ENCODE data around the gene CLIP3. TPM values are rescaled to one million over a fixed set of nuclear protein-coding genes. Genes with fewer than 3 reads are reported as not detected.
"Not testable (repeated sequence)": the region's sequence is repeated elsewhere in the genome, so short reads cannot be mapped to it uniquely, and the experiment has no call there.

The CLIP3 gene
- total RNA-seq, 1 experiment from 2014 or later, result 3.8 TPM

DNA sequence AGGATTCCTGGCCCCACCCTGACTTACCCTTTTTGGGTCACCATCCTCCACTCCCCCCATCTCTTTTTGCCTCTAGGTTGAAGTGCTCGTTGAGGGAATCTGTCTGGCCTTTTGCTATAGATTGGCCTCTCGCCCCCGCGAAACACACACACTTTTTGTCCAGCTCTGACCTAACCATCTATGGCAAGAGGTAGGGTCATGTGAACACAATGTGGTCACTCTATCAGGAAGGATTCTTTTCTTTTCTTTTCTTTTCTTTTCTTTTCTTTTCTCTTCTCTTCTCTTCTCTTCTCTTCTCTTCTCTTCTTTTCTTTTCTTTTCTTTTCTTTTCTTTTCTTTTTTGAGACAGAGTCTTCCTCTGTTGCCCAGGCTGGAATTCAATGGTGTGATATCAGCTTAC, 51.7 kb downstream of the CLIP3 start:
- not testable (repeated sequence) for DNase-seq (ENCODE audit: low spot score)

DNA sequence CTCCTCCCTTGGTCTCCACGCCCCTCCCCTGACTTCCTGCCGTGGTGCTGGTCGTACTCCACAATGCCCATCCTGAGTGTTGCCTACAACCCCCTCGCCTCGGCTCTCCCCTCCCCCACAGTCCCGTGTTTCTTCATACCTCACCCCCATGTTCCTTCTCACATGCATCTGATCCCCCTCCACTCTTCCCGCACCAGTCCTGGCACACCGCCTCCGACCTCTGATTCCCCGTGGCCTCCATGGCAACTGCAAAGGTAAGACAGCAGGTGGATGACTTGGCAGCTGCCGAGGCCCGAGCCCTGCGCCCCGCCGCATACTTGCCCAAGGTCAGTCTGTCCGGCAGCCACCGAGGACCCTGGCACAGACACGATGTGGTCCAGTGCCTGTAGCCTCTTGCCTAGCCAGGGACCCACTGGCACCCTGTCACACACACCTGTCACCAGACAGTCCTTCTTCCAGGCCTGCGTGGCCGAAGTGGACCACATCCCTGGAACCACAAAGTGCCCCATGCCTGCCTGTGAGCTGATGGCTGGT, 53.8 kb downstream of the CLIP3 start:
- no peak for DNase-seq (ENCODE audit: low spot score)

DNA sequence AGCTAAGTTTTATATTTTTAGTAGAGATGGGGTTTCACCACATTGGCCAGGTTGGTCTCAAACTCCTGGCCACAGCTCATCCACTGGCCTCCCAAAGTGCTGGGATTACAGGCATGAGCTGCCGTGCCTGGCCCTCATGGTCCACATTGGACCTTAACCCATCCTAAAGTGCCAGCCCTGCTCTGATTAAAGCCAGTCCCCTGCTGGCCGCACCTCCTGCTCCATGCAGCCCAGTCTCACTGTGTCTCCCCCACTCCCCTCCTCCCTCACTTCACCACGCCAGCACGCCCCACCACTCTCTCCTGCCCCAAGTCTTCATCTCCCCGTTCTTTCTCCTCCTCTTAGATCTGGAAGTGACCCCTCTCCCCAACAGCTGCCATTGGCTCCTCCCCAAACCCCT, 54.4 kb downstream of the CLIP3 start:
- DNase-seq (ENCODE audit: low spot score), result no peak

DNA sequence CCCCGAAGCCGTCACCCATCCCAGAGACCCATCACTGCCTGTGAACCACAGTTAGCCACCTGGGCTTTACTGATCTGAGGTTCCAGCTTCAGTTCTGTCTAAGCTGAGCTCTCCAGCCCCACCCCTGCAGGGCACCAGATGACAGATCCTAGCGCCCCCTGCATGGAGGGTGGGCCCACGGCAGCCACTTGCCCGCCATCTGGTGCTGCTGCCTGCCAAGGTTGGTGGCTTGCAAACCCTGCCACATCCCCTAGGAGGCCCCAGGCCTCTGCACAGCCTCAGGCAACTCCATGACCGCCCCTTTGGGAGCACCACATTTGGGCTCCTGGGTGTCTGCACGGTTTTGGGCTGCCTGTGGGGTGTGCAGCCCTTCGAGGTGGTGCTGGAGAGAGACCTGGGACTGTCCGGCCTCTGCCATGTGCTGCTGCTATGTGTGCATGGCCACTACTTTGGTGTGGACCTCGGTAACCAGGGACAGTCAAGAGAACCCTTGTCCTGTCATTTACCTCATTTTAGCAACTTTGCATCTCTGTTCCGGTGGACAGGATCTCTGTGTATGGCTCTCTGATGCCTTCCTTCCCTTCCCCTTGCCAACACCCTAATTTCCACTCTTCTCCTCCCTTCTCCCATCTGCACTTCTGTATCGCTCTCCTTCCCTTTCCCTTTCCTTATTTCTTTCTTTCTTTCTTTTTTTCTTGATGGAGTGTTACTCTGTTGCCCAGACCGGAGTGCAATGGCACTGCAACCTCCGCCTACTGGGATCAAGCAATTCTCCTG, 55.0 kb downstream of the CLIP3 start:
- DNase-seq (ENCODE audit: low spot score), result no peak

DNA sequence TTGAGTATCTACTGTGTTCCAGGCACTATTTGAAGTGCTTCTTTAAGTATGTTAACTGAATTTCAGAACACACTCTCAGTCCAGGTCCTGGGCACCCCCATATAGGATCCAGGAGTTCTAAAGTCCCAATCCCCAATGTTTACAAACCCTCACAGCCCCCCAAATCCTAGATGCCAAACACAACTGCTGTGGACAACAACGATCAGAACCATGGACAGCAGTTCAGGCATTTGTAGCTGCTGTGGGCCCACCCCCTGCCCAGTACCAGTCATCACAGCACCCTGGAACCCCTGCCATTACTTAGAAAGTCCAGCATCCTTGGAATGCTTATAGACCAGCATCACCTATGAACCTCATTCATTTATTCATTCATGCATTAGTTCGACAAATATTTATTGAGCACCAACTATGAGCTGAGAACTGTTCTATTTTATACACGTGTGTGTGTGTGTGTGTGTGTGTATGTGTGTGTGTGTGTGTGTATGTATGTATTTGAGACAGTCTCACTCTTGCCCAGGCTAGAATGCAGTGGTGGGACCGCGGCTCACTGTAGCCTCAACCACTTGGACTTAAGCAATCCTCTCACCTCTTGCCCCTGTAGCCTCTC, 57.0 kb downstream of the CLIP3 start:
- DNase-seq (ENCODE audit: low spot score), result no peak

DNA sequence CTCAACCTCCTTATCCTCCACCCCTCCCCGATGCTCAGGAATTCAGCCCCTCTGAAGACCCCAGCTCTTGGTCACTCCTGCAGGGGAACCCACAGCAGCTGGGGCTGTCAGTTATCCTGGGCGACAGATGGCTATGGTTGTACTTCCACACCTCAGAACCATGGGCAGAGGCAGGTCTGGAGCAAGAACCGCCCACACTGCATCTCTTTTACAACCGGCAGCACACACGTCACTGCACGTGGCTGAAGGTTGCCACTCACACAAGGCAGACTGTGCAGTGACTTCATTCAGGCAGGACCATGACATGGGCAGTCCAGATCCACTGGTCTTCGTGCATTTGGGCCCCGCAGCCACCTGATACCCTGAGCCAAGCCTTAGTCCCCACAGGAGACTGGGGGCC, 59.2 kb downstream of the CLIP3 start:
- no peak for DNase-seq (ENCODE audit: low spot score)

DNA sequence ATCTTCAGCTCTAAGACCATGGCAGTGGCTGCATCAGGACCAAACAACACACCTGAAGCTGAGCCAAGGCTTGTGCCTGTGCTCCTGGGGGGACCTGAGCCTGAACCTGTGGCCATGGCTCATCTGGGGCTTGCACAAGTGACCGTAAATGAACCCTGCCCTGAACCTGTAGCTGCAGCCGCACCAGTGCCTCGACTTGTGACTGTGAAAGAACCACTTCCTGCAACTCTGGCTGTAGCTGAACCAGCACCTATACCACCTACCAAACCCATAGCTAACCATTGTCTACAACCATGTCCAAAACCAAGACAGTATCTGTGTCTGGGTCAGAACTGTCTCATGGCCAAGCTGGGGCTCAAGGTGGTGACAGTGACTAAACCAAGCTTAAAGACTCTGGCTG, 65.9 kb downstream of the CLIP3 start:
- no peak for DNase-seq (ENCODE audit: low spot score)

Other genes starting within 250 kb of the CLIP3 start
- not detected in 2 replicates for gene PRODH2, start 220.0 kb downstream of the CLIP3 start, total RNA-seq (2014; rRNA removed; shearing (Covaris generic))
- not detected in 2 replicates for gene NPHS1, start 180.4 kb downstream of the CLIP3 start, total RNA-seq (2014; rRNA removed; shearing (Covaris generic))
- 0.08 and 0.19 TPM in 2 replicates for gene KIRREL2, start 176.0 kb downstream of the CLIP3 start, total RNA-seq (2014; rRNA removed; shearing (Covaris generic))
- gene APLP1, start 164.3 kb downstream of the CLIP3 start, total RNA-seq (2014; rRNA removed; shearing (Covaris generic)), result 28.7 and 45.8 TPM in 2 replicates
- gene NFKBID, start 132.3 kb downstream of the CLIP3 start, total RNA-seq (2014; rRNA removed; shearing (Covaris generic)), result 1.4 and 1.8 TPM in 2 replicates
- gene HCST, start 130.3 kb downstream of the CLIP3 start, total RNA-seq (2014; rRNA removed; shearing (Covaris generic)), result not detected in 2 replicates
- gene TYROBP, start 124.6 kb downstream of the CLIP3 start, total RNA-seq (2014; rRNA removed; shearing (Covaris generic)), result not detected in 2 replicates
- gene LRFN3, start 96.5 kb downstream of the CLIP3 start, total RNA-seq (2014; rRNA removed; shearing (Covaris generic)), result 4.6 and 5.6 TPM in 2 replicates
- 40.4 and 61.9 TPM in 2 replicates for gene SDHAF1, start 37.7 kb downstream of the CLIP3 start, total RNA-seq (2014; rRNA removed; shearing (Covaris generic))
- gene SYNE4, start 24.1 kb downstream of the CLIP3 start, total RNA-seq (2014; rRNA removed; shearing (Covaris generic)), result 0.60 and 0.94 TPM in 2 replicates
- gene ALKBH6, start 18.7 kb downstream of the CLIP3 start, total RNA-seq (2014; rRNA removed; shearing (Covaris generic)), result 47.7 and 63.7 TPM in 2 replicates
- 1.9 and 6.3 TPM in 2 replicates for gene THAP8, start 21.4 kb upstream of the CLIP3 start, total RNA-seq (2014; rRNA removed; shearing (Covaris generic))
- 21.5 and 21.9 TPM in 2 replicates for gene WDR62, start 22.0 kb upstream of the CLIP3 start, total RNA-seq (2014; rRNA removed; shearing (Covaris generic))
- gene OVOL3, start 78.3 kb upstream of the CLIP3 start, total RNA-seq (2014; rRNA removed; shearing (Covaris generic)), result not detected in 2 replicates
- 192 and 193 TPM in 2 replicates for gene POLR2I, start 82.0 kb upstream of the CLIP3 start, total RNA-seq (2014; rRNA removed; shearing (Covaris generic))
- gene TBCB, start 82.6 kb upstream of the CLIP3 start, total RNA-seq (2014; rRNA removed; shearing (Covaris generic)), result 509 and 536 TPM in 2 replicates
- 462 and 482 TPM in 2 replicates for gene CAPNS1, start 107.2 kb upstream of the CLIP3 start, total RNA-seq (2014; rRNA removed; shearing (Covaris generic))
- not detected in 2 replicates for gene COX7A1, start 119.6 kb upstream of the CLIP3 start, total RNA-seq (2014; rRNA removed; shearing (Covaris generic))
- 1.4 and 3.8 TPM in 2 replicates for gene ZNF565, start 181.8 kb upstream of the CLIP3 start, total RNA-seq (2014; rRNA removed; shearing (Covaris generic))
- 111 and 163 TPM in 2 replicates for gene ZNF146, start 182.2 kb upstream of the CLIP3 start, total RNA-seq (2014; rRNA removed; shearing (Covaris generic))